Natural killer cell treated with Interleukin-12 subunit alpha and Interleukin-12 subunit beta and Interleukin-15 and Interleukin-18, amount 100 ng/mL, for 72 hours (primary cell): ENCODE results near the gene PAX5. TPM values are rescaled to one million over a fixed set of nuclear protein-coding genes. Genes with fewer than 3 reads are reported as not detected.
"Not testable (repeated sequence)": the region's sequence is repeated elsewhere in the genome, so short reads cannot be mapped to it uniquely, and the experiment has no call there.

ENCODE experiments used
- ATAC-seq, 2 donors: fragments of 150-1000 bp; cut with Tn5 transposase in 1 of 2; sonication (Bioruptor Pico), chemical (Tn5 transposase) in 1 of 2; 2 replicates each; pipeline ENCODE4 v1.10.0; 2021
- DNase-seq: peaks from one replicate; pipeline ENCODE4 v3.0.0; 2022; ENCODE audit warnings: low spot score
- H3K27ac Mint-ChIP-seq, 2 donors: 1 replicate in 1 of 2; 2 replicates in 1 of 2; pipeline ENCODE4 v1.8.0; 2022; ENCODE audit warnings: mixed read lengths in 2 of 2, mild to moderate bottlenecking in 1 of 2, moderate library complexity in 1 of 2
- H3K27me3 Mint-ChIP-seq, 2 donors: 1 replicate in 1 of 2; 2 replicates in 1 of 2; pipeline ENCODE4 v1.8.0; 2022; ENCODE audit warnings: mixed read lengths in 2 of 2
- H3K36me3 Mint-ChIP-seq: one replicate; pipeline ENCODE4 v1.8.0; 2022; ENCODE audit warnings: mixed read lengths
- H3K4me1 Mint-ChIP-seq, 2 donors: 1 replicate in 1 of 2; 2 replicates in 1 of 2; pipeline ENCODE4 v1.8.0; 2022; ENCODE audit warnings: low read depth in 2 of 2, mixed read lengths in 2 of 2, mild to moderate bottlenecking in 1 of 2
- H3K4me3 Mint-ChIP-seq: one replicate; pipeline ENCODE4 v1.8.0; 2022; ENCODE audit warnings: mixed read lengths
- H3K9me3 Mint-ChIP-seq: 2 replicates; pipeline ENCODE4 v1.8.0; 2022; ENCODE audit warnings: mixed read lengths
- total RNA-seq, 2 donors: library from RNA; stranded (reverse); gene quantifications; one replicate each; pipeline ENCODE4 v1.2.3, GENCODE V29; 2022

The PAX5 gene
- total RNA-seq, 2 donors from 2014 or later, result 0.29 to 2.1 TPM

GRCh38 chr9:36878986-36879982, 154.8 kb downstream of the PAX5 start:
- Mint-ChIP-seq H3K4me1 (peaks cover 0 to 3% of the 10 kb centered on the region in 2 donors), H3K27ac (no peak overlapping the region), H3K36me3 (no peaks in the 10 kb centered on the region), H3K4me3 (no peak overlapping the region), H3K27me3 (peaks cover 19 to 25% of the 10 kb centered on the region in 2 donors), H3K9me3 (no peaks in the 10 kb centered on the region)
- peak; percentile 54 for DNase-seq
- peak; percentile 25 to 79 for ATAC-seq

- Mint-ChIP-seq H3K4me1 (peaks cover 0 to 3% of the 10 kb centered on the region in 2 donors), H3K27ac (no peak overlapping the region), H3K27me3 (peaks cover 11 to 12% of the 10 kb centered on the region in 2 donors), H3K36me3 (no peaks in the 10 kb centered on the region), H3K9me3 (no peaks in the 10 kb centered on the region), H3K4me3 (no peak overlapping the region)
- DNase-seq (peak; percentile 47), ATAC-seq (no peak)
Observed at GRCh38 chr9:36877239-36877638, 156.8 kb downstream of the PAX5 start.

GRCh38 chr9:36876056-36876455, 158.0 kb downstream of the PAX5 start:
- no peak for ATAC-seq
- peak; percentile 5 for DNase-seq
- H3K27me3 Mint-ChIP-seq, result peaks cover 9% of the 10 kb centered on the region in 2 donors
- H3K4me3 Mint-ChIP-seq, result no peak overlapping the region
- no peaks in the 10 kb centered on the region for H3K36me3 Mint-ChIP-seq
- H3K9me3 Mint-ChIP-seq, result no peaks in the 10 kb centered on the region
- peaks cover 0 to 3% of the 10 kb centered on the region in 2 donors for H3K4me1 Mint-ChIP-seq
- no peak overlapping the region for H3K27ac Mint-ChIP-seq

- H3K9me3 Mint-ChIP-seq, result no peaks in the 10 kb centered on the region
- H3K27me3 Mint-ChIP-seq, result peaks cover 9% of the 10 kb centered on the region in 2 donors
- peaks cover 0 to 3% of the 10 kb centered on the region in 2 donors for H3K4me1 Mint-ChIP-seq
- no peak overlapping the region for H3K27ac Mint-ChIP-seq
- DNase-seq (peak; percentile 37), ATAC-seq (no peak)
- no peaks in the 10 kb centered on the region for H3K36me3 Mint-ChIP-seq
- no peak overlapping the region for H3K4me3 Mint-ChIP-seq
Observed at GRCh38 chr9:36874921-36875320, 159.1 kb downstream of the PAX5 start.

- ATAC-seq, result no peak
- Mint-ChIP-seq H3K4me1 (peaks cover 0 to 3% of the 10 kb centered on the region in 2 donors), H3K27me3 (peaks cover 9% of the 10 kb centered on the region in 2 donors), H3K36me3 (no peaks in the 10 kb centered on the region), H3K9me3 (no peaks in the 10 kb centered on the region), H3K27ac (no peak overlapping the region), H3K4me3 (no peak overlapping the region)
- DNase-seq, result peak; percentile 51
Observed at GRCh38 chr9:36874261-36874660, 159.8 kb downstream of the PAX5 start.

- no peaks in the 10 kb centered on the region for H3K4me1 Mint-ChIP-seq
- no peak overlapping the region for H3K4me3 Mint-ChIP-seq
- H3K36me3 Mint-ChIP-seq, result no peaks in the 10 kb centered on the region
- no peaks in the 10 kb centered on the region for H3K9me3 Mint-ChIP-seq
- H3K27me3 Mint-ChIP-seq, result peaks cover 5 to 6% of the 10 kb centered on the region in 2 donors
- peak; percentile 60 for DNase-seq
- H3K27ac Mint-ChIP-seq, result no peak overlapping the region
- ATAC-seq, result peak; percentile 65 to 82
Observed at GRCh38 chr9:36873247-36873875, 160.7 kb downstream of the PAX5 start.

- Mint-ChIP-seq H3K27me3 (peaks cover 3 to 6% of the 10 kb centered on the region in 2 donors), H3K36me3 (no peaks in the 10 kb centered on the region), H3K4me3 (no peak overlapping the region), H3K9me3 (no peaks in the 10 kb centered on the region), H3K4me1 (no peaks in the 10 kb centered on the region), H3K27ac (no peak overlapping the region)
- DNase-seq (peak; percentile 22), ATAC-seq (no peak)
Observed at GRCh38 chr9:36872641-36873040, 161.4 kb downstream of the PAX5 start.

GRCh38 chr9:36871606-36872005, 162.5 kb downstream of the PAX5 start:
- no peak overlapping the region for H3K27ac Mint-ChIP-seq
- no peak for ATAC-seq
- DNase-seq, result peak; percentile 49
- no peak overlapping the region for H3K4me3 Mint-ChIP-seq
- H3K9me3 Mint-ChIP-seq, result no peaks in the 10 kb centered on the region
- H3K36me3 Mint-ChIP-seq, result no peaks in the 10 kb centered on the region
- peaks cover 4 to 10% of the 10 kb centered on the region in 2 donors for H3K27me3 Mint-ChIP-seq
- no peaks in the 10 kb centered on the region for H3K4me1 Mint-ChIP-seq

GRCh38 chr9:36870960-36871359, 163.1 kb downstream of the PAX5 start:
- H3K4me3 Mint-ChIP-seq, result no peak overlapping the region
- DNase-seq (peak; percentile 3), ATAC-seq (no peak)
- no peak overlapping the region for H3K27ac Mint-ChIP-seq
- no peaks in the 10 kb centered on the region for H3K4me1 Mint-ChIP-seq
- H3K9me3 Mint-ChIP-seq, result no peaks in the 10 kb centered on the region
- H3K27me3 Mint-ChIP-seq, result peaks cover 6 to 10% of the 10 kb centered on the region in 2 donors
- H3K36me3 Mint-ChIP-seq, result no peaks in the 10 kb centered on the region

GRCh38 chr9:36869605-36870004, 164.5 kb downstream of the PAX5 start:
- DNase-seq, result peak; percentile 41
- not testable (repeated sequence) for H3K27ac Mint-ChIP-seq, H3K4me3 Mint-ChIP-seq, H3K36me3 Mint-ChIP-seq, H3K9me3 Mint-ChIP-seq, H3K4me1 Mint-ChIP-seq, ATAC-seq
- H3K27me3 Mint-ChIP-seq, result peaks cover 6 to 10% of the 10 kb centered on the region in 2 donors

GRCh38 chr9:36868586-36869282, 165.3 kb downstream of the PAX5 start:
- Mint-ChIP-seq H3K4me3 (no peak overlapping the region), H3K36me3 (no peaks in the 10 kb centered on the region), H3K9me3 (no peaks in the 10 kb centered on the region), H3K27ac (no peak overlapping the region), H3K27me3 (peaks cover 6 to 10% of the 10 kb centered on the region in 2 donors), H3K4me1 (no peaks in the 10 kb centered on the region)
- ATAC-seq (no peak), DNase-seq (peak; percentile 53)

GRCh38 chr9:36867672-36868471, 166.2 kb downstream of the PAX5 start:
- no peak overlapping the region for H3K27ac Mint-ChIP-seq
- no peaks in the 10 kb centered on the region for H3K36me3 Mint-ChIP-seq
- H3K4me1 Mint-ChIP-seq, result no peaks in the 10 kb centered on the region
- ATAC-seq, result peak; percentile 13 to 22
- DNase-seq, result no peak
- H3K27me3 Mint-ChIP-seq, result peaks cover 6 to 10% of the 10 kb centered on the region in 2 donors
- H3K4me3 Mint-ChIP-seq, result no peak overlapping the region
- no peaks in the 10 kb centered on the region for H3K9me3 Mint-ChIP-seq

- no peaks in the 10 kb centered on the region for H3K36me3 Mint-ChIP-seq
- no peaks in the 10 kb centered on the region for H3K4me1 Mint-ChIP-seq
- no peak for ATAC-seq
- H3K27me3 Mint-ChIP-seq, result peaks cover 6 to 10% of the 10 kb centered on the region in 2 donors
- H3K9me3 Mint-ChIP-seq, result no peaks in the 10 kb centered on the region
- DNase-seq, result no peak
- no peak overlapping the region for H3K4me3 Mint-ChIP-seq
- H3K27ac Mint-ChIP-seq, result no peak overlapping the region
Observed at GRCh38 chr9:36867241-36867640, 166.8 kb downstream of the PAX5 start.
